HCEC 1CT (cell line): ENCODE data around the gene CDRT4.
A peak's percentile ranks its signal among the peaks of the same experiment; 100 is the strongest.
"Not testable (repeated sequence)": the region's sequence is repeated elsewhere in the genome, so short reads cannot be mapped to it uniquely, and the experiment has no call there.

Experiments used
- DNase-seq: peaks from one replicate; pipeline ENCODE4 v3.0.0-alpha.2; 2017

CDRT4 gene

GRCh38 chr17:15454346-15454745 lies 13.1 kb downstream of the CDRT4 start:
- DNase-seq, result no peak

DNA sequence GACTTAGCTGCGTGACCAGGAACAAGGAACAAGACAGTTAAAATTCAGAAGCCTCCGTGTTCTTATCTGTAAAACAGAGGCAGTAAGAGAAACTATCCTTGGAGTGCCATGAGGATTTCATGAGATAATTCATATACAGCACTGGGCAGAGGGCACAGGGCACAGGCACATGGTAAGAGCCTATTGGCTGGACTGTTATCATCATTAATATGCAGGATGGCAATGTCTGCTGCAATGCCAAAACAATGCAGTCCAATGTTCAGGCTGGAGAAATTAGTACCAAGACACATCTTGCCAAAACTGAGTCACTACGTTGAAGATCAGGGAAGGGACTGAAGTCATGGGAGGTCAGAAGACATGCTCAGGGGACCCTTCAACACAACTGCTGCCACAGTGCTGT lies 13.6 kb downstream of the CDRT4 start:
- no peak for DNase-seq

- no peak for DNase-seq
Observed at GRCh38 chr17:15453246-15453645, 14.2 kb downstream of the CDRT4 start.

DNA sequence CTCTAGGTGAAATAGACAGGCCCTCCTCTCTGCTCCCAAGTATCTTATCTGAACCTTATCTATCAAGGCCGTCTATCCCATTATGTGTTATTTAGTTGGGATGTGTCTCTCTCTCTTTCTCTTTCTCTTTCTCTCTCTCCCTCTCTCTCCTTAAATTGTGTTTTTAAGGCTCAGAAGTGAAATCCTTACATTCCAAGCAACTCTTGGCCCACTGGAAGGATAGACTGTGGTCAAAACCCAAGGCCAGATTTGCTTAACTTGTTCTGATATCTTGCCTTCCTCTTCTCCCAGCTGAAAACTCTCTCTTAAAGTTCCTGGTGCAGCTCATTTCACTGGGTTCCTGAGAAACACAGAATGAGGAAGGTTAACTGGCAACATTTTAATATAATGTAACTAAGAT lies 14.7 kb downstream of the CDRT4 start:
- DNase-seq, result no peak

- no peak for DNase-seq
Observed at GRCh38 chr17:15451680-15452079, 15.7 kb downstream of the CDRT4 start.

- no peak for DNase-seq
Observed at GRCh38 chr17:15448580-15448956, 18.9 kb downstream of the CDRT4 start.

DNA sequence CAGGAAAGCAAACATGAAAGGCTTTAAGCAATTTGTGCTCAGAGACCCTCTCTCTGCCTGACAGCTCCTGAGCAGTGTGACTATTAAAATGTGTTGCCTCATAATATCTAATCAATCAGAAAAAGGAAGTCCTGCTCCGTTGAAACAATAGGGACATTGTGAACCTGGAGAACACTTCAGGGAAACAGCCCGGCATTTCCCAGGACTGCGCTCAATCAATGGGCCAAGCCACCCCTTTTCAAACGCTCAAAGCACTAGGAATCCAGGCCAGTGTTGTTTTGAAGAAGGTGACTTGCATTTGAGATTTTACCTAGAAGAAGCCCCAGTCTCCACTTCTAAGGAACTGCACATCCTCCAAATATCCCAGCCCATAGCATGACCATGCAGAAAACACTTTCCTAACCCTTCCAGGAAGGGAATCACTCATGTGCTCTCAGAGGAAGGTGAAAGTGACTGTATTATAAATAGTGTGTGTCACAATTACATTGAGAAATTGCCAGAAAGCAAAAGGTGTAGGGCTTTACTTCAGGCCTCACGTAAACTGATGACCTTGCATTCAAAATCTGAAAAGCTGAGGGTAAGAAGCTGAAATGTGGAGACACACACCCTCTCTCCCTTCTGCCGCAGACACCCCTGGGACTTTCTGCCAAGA lies 19.4 kb downstream of the CDRT4 start:
- DNase-seq, result no peak

- DNase-seq, result no peak
Observed at GRCh38 chr17:15446036-15446435, 21.4 kb downstream of the CDRT4 start.

DNA sequence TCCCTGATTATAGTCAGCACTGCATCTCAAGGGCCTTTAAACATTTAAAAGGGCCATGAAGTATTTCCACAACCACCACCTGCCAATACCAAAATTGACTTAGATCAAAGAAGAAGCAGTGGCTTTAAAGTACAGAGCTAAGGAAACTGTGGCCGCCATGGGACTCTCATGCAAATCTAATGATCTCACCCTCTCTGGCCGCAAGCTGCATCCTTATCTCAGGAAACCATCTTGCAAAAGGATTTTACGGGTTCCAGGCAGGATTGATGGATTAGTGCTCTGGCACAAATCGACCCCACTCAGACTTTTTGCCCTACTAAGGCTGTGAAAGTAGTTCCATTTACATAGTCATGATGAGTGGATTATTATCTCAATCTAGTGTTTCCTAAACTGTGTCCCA lies 22.6 kb downstream of the CDRT4 start:
- DNase-seq, result no peak

DNA sequence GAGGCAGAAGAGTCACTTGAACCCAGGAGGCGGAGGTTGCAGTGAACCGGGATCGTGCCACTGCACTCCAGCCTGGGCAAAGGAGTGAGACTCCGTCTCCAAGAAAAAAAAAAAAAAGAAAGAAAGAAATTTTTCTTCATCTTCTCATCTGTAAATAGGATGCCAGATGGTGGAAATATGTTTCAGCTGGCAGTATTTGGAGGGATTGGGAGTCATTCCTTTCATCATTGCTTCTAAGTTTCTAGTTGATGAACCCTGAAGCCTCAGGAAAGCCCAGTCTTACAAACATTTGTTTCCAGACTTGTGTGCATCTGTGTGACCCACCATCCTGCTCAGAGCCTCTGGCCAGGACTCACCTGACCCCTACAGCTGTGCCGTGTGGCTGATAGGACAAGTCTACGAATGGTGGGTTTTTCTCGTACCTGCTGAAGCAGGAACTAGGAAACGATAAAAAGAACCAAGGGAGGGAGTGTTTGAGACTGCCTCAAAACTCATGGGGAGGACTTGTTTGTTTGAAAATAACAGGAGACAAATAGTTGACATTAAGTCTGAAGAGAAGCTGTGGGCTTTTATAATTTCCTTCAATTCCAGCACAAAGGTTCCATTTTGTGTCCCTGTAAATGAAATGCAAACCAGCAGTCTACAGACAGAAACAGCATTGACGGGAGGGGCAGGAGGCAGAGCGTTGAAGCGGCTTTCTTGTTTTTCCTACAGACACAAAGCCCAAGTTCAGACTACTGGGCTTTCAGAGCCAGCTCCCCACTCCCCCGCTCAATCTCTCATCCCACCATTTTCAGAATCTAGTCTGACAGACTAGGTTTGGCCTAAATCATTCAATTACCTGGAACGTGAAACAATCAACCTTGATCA lies 24.9 kb downstream of the CDRT4 start:
- no peak for DNase-seq

DNA sequence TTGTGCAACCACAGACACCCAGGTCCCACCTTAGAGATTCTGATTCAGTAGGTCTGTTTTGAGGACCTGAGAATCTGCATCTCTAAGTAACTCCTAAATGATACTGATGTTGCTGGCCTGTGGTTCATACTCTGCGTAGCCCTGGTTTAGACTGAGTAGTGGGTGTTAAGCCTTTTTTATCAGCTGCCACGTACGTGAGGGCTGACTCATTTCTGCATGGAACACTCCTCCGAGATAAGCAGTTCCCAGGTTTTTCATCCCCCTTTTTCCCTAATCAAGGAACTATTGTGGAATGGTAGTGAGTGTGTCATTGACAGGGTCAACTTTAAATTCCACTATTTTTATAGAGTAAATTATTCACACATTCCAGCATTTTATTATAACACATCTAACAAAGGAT lies 26.1 kb downstream of the CDRT4 start:
- DNase-seq, result no peak

DNA sequence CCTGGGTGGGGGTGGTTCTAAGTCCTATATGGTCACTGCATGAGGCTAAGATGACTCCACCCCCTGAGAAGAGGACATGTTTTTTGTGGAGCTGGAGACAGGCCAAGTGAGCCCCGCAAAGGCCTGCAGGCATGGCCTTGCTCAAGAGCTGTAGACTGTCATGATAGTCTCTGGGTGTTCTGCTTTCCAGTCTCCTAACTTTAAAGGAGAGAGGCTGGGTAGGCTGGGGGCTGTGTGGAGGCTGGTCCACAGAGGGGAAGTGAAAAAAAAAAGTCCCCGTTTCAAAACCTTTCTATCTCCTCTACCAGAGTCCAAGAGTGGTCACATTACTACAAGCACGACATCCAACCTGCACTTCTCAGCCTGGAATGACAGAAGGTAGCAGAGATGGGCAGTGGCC lies 27.1 kb downstream of the CDRT4 start:
- no peak for DNase-seq

GRCh38 chr17:15439205-15439985 lies 28.0 kb downstream of the CDRT4 start:
- not testable (repeated sequence) for DNase-seq

DNA sequence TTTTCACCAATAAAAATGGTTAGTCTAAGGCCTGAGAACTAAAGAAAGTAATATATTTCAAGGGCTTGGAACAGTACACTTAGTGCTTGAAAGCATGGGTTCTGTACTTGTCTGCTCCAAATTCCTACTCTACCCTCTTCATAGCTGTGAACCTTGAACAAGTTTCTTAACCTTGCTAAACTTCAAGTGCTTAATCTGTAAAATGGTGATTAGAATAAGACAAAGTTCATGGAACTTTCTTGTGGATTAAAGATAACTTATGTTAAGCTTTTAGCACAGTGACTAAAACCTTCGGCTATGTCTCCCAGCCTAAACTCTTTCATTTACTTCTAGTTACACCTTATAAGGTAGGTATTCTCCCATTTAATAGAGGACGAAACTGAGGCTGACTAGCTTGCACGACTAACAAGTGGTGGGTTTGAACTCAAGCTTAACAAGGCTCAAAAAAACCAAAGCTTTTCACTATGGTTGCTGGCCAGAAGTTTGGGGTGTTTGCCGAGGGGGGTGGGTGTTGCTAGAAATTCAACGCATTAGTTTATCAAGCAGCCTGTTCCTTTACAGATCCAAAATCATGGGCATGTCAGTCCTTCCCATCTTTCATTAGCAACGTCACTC lies 28.8 kb downstream of the CDRT4 start:
- DNase-seq, result no peak

- no peak for DNase-seq
Observed at GRCh38 chr17:15437303-15437635, 30.2 kb downstream of the CDRT4 start.

DNA sequence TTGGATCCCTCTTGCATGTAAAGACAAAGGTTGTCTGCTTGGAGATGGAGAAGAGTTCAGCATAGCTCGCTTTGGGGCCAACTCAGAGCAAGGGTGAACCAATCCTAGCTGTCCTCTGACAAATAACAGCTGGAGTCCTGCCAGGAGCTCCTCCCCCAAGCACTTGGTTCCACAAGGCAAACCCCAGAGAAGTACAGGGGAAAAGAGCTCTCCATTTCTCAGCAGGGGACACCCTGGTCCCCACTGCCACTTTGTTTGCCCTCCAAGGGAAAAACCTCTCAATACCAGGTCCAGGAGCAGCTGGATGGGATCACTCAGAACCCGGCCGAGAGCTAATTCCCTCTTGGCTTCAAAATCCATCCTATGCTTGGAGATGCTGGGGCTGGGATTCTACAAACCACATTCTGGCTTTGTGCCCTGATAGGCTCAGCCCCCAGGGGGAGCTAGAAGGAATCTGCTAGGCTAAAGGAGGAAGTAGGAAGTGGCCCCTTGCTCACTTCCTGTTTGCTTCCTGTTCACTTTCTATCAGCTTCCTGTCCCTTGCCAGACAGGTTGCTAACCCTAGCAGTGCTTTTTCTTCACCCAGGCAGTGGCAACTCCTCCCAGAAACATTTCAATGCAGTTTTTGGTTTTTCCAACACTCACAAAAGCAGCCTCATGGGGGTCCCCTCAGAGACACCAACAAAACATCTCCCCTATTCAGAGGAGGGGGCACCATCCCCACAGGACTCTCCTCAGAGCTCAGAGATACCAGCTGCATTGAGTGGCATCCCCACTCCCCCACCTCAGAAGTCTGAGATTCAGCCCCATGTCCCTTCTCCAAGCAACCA lies 30.7 kb downstream of the CDRT4 start:
- peak; percentile 61 for DNase-seq

GRCh38 chr17:15434956-15435355 lies 32.5 kb downstream of the CDRT4 start:
- DNase-seq, result no peak

- peak; percentile 79 for DNase-seq
Observed at GRCh38 chr17:15432807-15433611, 34.4 kb downstream of the CDRT4 start.

- DNase-seq, result no peak
Observed at GRCh38 chr17:15431766-15432165, 35.7 kb downstream of the CDRT4 start.

GRCh38 chr17:15431196-15431595 lies 36.2 kb downstream of the CDRT4 start:
- DNase-seq, result peak; percentile 53

- DNase-seq, result no peak
Observed at GRCh38 chr17:15424521-15424920, 42.9 kb downstream of the CDRT4 start.
